IMR-90 (cell line): Measurements from ENCODE around the gene TIMP1. TPM values are rescaled to one million over a fixed set of nuclear protein-coding genes. Genes with fewer than 3 reads are reported as not detected.

Source experiments
- ATAC-seq: fragments of 200-7000 bp; cut with Tn5 transposase; 2 replicates; pipeline ENCODE4 v1.9.1; 2020; ENCODE audit warnings: low read depth, mild to moderate bottlenecking, moderate library complexity
- BruUV-seq: library from RNA; stranded (reverse); fragments of 400-500 nt; replicated peaks from 2 replicates; lab custom pipeline; 2021; lab: Mats Ljungman, UMichigan
- CTCF ChIA-PET: fragments of 300-600 bp; formaldehyde crosslinking; extraction: SDS; loops from one replicate; lab custom pipeline; 2021; ENCODE audit warnings: antibody characterized with exemption; lab: Yijun Ruan, JAX
- POLR2A ChIA-PET: fragments of 300-600 bp; sonication (Branson Sonifier 250); formaldehyde crosslinking; loops from one replicate; lab custom pipeline; 2022; ENCODE audit warnings: antibody characterized with exemption; ENCODE audit not compliant: unreplicated experiment; lab: Charles Lee
- DNase-seq: peaks from one replicate; pipeline ENCODE4 v3.0.0; 2013
- H2AFZ ChIP-seq: replicated peaks from 2 replicates; pipeline ENCODE3; 2013; ENCODE audit warnings: low read length, mild to moderate bottlenecking; ENCODE audit not compliant: poor library complexity
- H2AK5ac ChIP-seq: 2 replicates; pipeline ENCODE4 v1.6.1; 2013; ENCODE audit warnings: low read depth, low read length, inconsistent platforms
- H2AK9ac ChIP-seq: replicated peaks from 2 replicates; pipeline ENCODE3; 2013; ENCODE audit warnings: mild to moderate bottlenecking, low read depth, low read length, moderate library complexity; ENCODE audit not compliant: poor library complexity
- H2BK120ac ChIP-seq: 2 replicates; pipeline ENCODE4 v1.6.1; 2013; ENCODE audit warnings: low read depth, low read length, inconsistent platforms
- H2BK15ac ChIP-seq: 3 replicates; pipeline ENCODE4 v1.6.1; 2013; ENCODE audit warnings: low read depth, low read length, inconsistent platforms
- H2BK20ac ChIP-seq: 2 replicates; pipeline ENCODE4 v1.6.1; 2013; ENCODE audit warnings: low read depth, mild to moderate bottlenecking, inconsistent platforms, low read length, moderate library complexity
- H2BK5ac ChIP-seq: 2 replicates; pipeline ENCODE4 v1.6.1; 2013; ENCODE audit warnings: mild to moderate bottlenecking, low read depth, low read length, inconsistent platforms; ENCODE audit not compliant: poor library complexity, severe bottlenecking
- H3K14ac ChIP-seq: replicated peaks from 2 replicates; pipeline ENCODE4 v1.6.1; 2013; ENCODE audit warnings: low read depth, low read length, inconsistent platforms
- H3K18ac ChIP-seq: 2 replicates; pipeline ENCODE4 v1.6.1; 2013; ENCODE audit warnings: low read depth, low read length, control low read depth
- H3K23ac ChIP-seq: 2 replicates; pipeline ENCODE4 v1.6.1; 2013; ENCODE audit warnings: low read depth, low read length, inconsistent platforms
- H3K27ac ChIP-seq: 2 replicates; pipeline ENCODE4 v1.5.1; 2013; ENCODE audit warnings: mild to moderate bottlenecking, control low read depth, low read length; ENCODE audit not compliant: insufficient read depth
- H3K27me3 ChIP-seq: 2 replicates; pipeline ENCODE4 v1.6.1; 2013; ENCODE audit warnings: low read length; ENCODE audit not compliant: control insufficient read depth, insufficient read depth
- H3K36me3 ChIP-seq: 2 replicates; pipeline ENCODE4 v1.6.1; 2013; ENCODE audit warnings: low read length, mixed read lengths; ENCODE audit not compliant: control insufficient read depth, insufficient read depth
- H3K4ac ChIP-seq: 2 replicates; pipeline ENCODE4 v1.6.1; 2013; ENCODE audit warnings: low read depth, low read length, inconsistent platforms
- H3K4me1 ChIP-seq: 2 replicates; pipeline ENCODE4 v1.6.1; 2013; ENCODE audit warnings: low read length, mixed read lengths; ENCODE audit not compliant: control insufficient read depth, insufficient read depth
- H3K4me2 ChIP-seq: 2 replicates; pipeline ENCODE4 v1.6.1; 2013; ENCODE audit warnings: low read depth, mild to moderate bottlenecking, control low read depth, low read length, moderate library complexity
- H3K4me3 ChIP-seq: 2 replicates; pipeline ENCODE4 v1.5.1; 2013; ENCODE audit warnings: low read depth, mild to moderate bottlenecking, control low read depth, low read length, moderate library complexity; ENCODE audit not compliant: insufficient read depth
- H3K56ac ChIP-seq: 2 replicates; pipeline ENCODE4 v1.6.1; 2013; ENCODE audit warnings: low read length, inconsistent platforms; ENCODE audit not compliant: insufficient read depth; ENCODE audit errors: extremely low read depth
- H3K79me1 ChIP-seq, 2 experiments: 2 replicates each; pipeline ENCODE4 v1.6.1; 2013; ENCODE audit warnings: low read length in 2 of 2, inconsistent platforms in 1 of 2, low read depth in 1 of 2
- H3K9ac ChIP-seq: 2 replicates; pipeline ENCODE4 v1.6.1; 2013; ENCODE audit warnings: low read depth, low read length, control low read depth
- H3K9me1 ChIP-seq: 2 replicates; pipeline ENCODE4 v1.6.1; 2013; ENCODE audit warnings: low read length, inconsistent platforms; ENCODE audit not compliant: insufficient read depth
- H3K9me3 ChIP-seq: 2 replicates; pipeline ENCODE4 v1.6.1; 2013; ENCODE audit warnings: low read length; ENCODE audit not compliant: control insufficient read depth, insufficient read depth
- H4K20me1 ChIP-seq: 2 replicates; pipeline ENCODE4 v1.6.1; 2013; ENCODE audit warnings: low read length, inconsistent platforms; ENCODE audit not compliant: insufficient read depth
- H4K5ac ChIP-seq: 2 replicates; pipeline ENCODE4 v1.6.1; 2013; ENCODE audit warnings: mild to moderate bottlenecking, low read depth, low read length, control low read depth
- H4K8ac ChIP-seq, 2 experiments: 2 replicates each; pipeline ENCODE4 v1.6.1; 2013; ENCODE audit warnings: low read depth in 2 of 2, low read length in 2 of 2, control low read depth in 1 of 2, inconsistent platforms in 1 of 2
- H4K91ac ChIP-seq: 2 replicates; pipeline ENCODE4 v1.6.1; 2013; ENCODE audit warnings: low read depth, low read length, inconsistent platforms; ENCODE audit not compliant: insufficient read depth
- MAFK ChIP-seq: IDR thresholded peaks from 2 replicates; pipeline ENCODE4 v1.6.1; 2012; ENCODE audit warnings: low read depth, low read length, improper control_type of control experiment
- POLR2A ChIP-seq: IDR thresholded peaks from 2 replicates; pipeline ENCODE4 v1.6.1; 2012; ENCODE audit warnings: mild to moderate bottlenecking, low read depth, low read length
- RCOR1 ChIP-seq: IDR thresholded peaks from 2 replicates; pipeline ENCODE4 v1.6.1; 2012; ENCODE audit warnings: mild to moderate bottlenecking, low read length, improper control_type of control experiment; ENCODE audit not compliant: insufficient replicate concordance
- SMC3 ChIP-seq: fragments of 150-350 bp; IDR thresholded peaks from 2 replicates; pipeline ENCODE4 v1.6.1; 2016; ENCODE audit warnings: low read depth, mild to moderate bottlenecking, antibody characterized with exemption, low read length, moderate library complexity
- WGBS, 2 experiments: methylation state at CpG; one replicate each; pipeline versions ENCODE4 v1.1.5 to v1.1.7; 2013; ENCODE audit warnings: missing lambda C conversion rate in 2 of 2; ENCODE audit not compliant: insufficient read length in 1 of 2; ENCODE audit errors: extremely low coverage in 2 of 2; 5-methylcytosine and 5-hydroxymethylcytosine counted together
- dilution Hi-C: fragments of 300-500 bp; cut with HindIII; formaldehyde crosslinking; loops from one replicate; pipeline ENCODE4 v1.14.3; 2018; ENCODE audit warnings: low sequenced_read_pairs; ENCODE audit not compliant: unreplicated experiment
- in situ Hi-C: fragments of 300-500 bp; cut with MboI; formaldehyde crosslinking; loops from 3 replicates; pipeline ENCODE4 v1.14.3; 2019; ENCODE audit warnings: low sequenced_read_pairs, inconsistent platforms, mixed read lengths
- intact Hi-C: fragments of 100-400 bp; cut with micrococcal nuclease; formaldehyde crosslinking; loops from 2 replicates; pipeline ENCODE4 v1.10.0; 2022
- polyA plus RNA-seq, 3 experiments: library from polyadenylated mRNA; depleted of rRNA; stranded (reverse); fragments of >200 nt; gene quantifications; 2 replicates each; pipeline ENCODE4 v1.2.3, GENCODE V29; 2012; ENCODE audit warnings: low replicate concordance in 1 of 3
- total RNA-seq: library from RNA; depleted of rRNA; stranded (reverse); fragments of >200 nt; gene quantifications from 2 replicates; pipeline ENCODE4 v1.2.3, GENCODE V29; 2012

TIMP1 gene
- total and polyA plus RNA-seq, 2 of the 4 experiments (the other 2 are of a cell fraction): 512 to 3,078 TPM

- peak overlapping the region; percentile 68 for H3K27ac ChIP-seq
- H3K4me3 ChIP-seq: no peak overlapping the region
- H3K4me2 ChIP-seq: no peak overlapping the region; the same call in 1 of the 2 replicates
- H3K27me3 ChIP-seq: no peaks in the 10 kb centered on the region
- H3K9me1 ChIP-seq: peaks cover 13% of the 10 kb centered on the region
- H3K79me1 ChIP-seq: peaks cover 0 to 6% of the 10 kb centered on the region in 2 experiments; a peak in 1 of 4 replicates
- no peak for DNase-seq
- no peak overlapping the region for H2AK5ac ChIP-seq
- H2AFZ ChIP-seq: peak overlapping the region; percentile 67
- intact Hi-C loops (no loop called here), in situ Hi-C loops (no loop called here), dilution Hi-C loops (no loop called here)
- peak overlapping the region; percentile 27 for H2BK5ac ChIP-seq
- H3K9ac ChIP-seq: peak overlapping the region; percentile 61
- H3K4me1 ChIP-seq: peaks cover 29% of the 10 kb centered on the region
- peak overlapping the region; percentile 60 for H2AK9ac ChIP-seq
- ATAC-seq: peak; percentile 30
- TF ChIP-seq MAFK (no peak), RCOR1 (no peak), POLR2A (no peak), SMC3 (no peak)
- peaks cover 16% of the 10 kb centered on the region; the same call in 1 of the 2 replicates for H3K36me3 ChIP-seq
- H3K4ac ChIP-seq: peak overlapping the region; percentile 87
- H3K9me3 ChIP-seq: no peaks in the 10 kb centered on the region; the same call in 1 of the 2 replicates
- peak overlapping the region; percentile 68 to 77; a peak in 3 of 4 replicates for H4K8ac ChIP-seq
- no peak overlapping the region for H3K23ac ChIP-seq
- POLR2A ChIA-PET: no interaction called here
- H4K91ac ChIP-seq: no peak overlapping the region
- BruUV-seq: no TSS peak
- H4K5ac ChIP-seq: peak overlapping the region; percentile 19; the same call in 1 of the 2 replicates
- WGBS, 2 experiments: 37% methylated on average over 18 of the region's 41 CpGs; no CpG with 5 or more reads in 1 of the 2 experiments
- CTCF ChIA-PET: no interaction called here
- peak overlapping the region; percentile 14; the same call in 1 of the 2 replicates for H3K18ac ChIP-seq
- no peak overlapping the region for H3K56ac ChIP-seq
- peak overlapping the region; percentile 77; the same call in 1 of the 2 replicates for H2BK120ac ChIP-seq
- H4K20me1 ChIP-seq: no peaks in the 10 kb centered on the region
- H3K14ac ChIP-seq: no peak overlapping the region
- no peak overlapping the region for H2BK15ac ChIP-seq
- no peak overlapping the region for H2BK20ac ChIP-seq
These were observed 8.1 kb upstream of the TIMP1 start for GRCh38 chrX:47574076-47574546.
